RKO (cell line): ENCODE measurements around the gene GYPC.
"Not testable (repeated sequence)": the region's sequence is repeated elsewhere in the genome, so short reads cannot be mapped to it uniquely, and the experiment has no call there.

Experiments used
- DNase-seq: peaks from one replicate; pipeline ENCODE4 v3.0.0-alpha.2; 2016; ENCODE audit warnings: low spot score

GYPC gene, protein sequence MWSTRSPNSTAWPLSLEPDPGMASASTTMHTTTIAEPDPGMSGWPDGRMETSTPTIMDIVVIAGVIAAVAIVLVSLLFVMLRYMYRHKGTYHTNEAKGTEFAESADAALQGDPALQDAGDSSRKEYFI

DNA sequence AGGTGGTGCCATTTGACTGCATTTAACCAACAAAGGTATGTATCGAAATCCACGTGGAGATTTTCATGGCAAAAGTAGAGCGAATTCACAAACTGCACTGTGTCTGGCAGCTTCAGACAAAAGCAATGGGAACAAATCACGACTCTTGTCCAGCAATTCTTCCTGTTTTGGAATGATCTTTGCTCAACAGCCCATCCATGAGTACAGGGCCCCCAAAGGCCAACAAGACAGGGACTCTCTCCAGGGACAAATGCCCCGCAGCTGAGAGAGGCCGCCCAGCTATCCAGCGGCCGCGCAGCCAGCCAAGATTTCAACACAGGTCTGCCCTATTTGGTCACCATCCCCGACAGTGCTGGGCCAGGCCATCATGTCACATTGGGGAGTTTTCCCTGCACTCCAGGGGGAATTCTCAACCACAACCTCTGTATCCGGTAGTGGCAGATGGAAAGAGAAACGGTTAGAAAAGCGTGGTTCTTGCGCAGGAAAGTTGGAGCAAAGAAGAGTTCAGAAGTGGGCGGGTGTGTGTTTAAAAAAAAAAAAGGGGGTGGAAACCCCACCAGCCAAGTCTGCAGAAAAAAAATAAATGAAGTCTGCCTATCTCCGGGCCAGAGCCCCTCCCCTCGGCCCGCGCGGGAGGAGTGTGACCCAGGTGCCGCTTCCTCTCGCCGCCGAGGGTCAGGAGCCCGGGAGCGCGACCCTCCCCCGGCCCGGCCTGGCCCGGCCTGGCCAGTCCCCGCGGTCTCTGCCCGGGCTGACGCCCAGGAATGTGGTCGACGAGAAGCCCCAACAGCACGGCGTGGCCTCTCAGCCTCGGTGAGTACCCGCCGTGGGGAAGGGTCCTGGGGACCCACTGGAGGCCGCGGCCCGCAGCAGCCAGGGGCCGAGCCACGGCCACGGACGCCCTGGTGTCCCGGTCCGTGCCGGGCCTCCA is at the start of gene GYPC:
GYPC (plus strand) TSS at position 659 of the 931 bp plus-strand sequence; CDS start at position 765, 106 bp downstream.
- no peak for DNase-seq

DNA sequence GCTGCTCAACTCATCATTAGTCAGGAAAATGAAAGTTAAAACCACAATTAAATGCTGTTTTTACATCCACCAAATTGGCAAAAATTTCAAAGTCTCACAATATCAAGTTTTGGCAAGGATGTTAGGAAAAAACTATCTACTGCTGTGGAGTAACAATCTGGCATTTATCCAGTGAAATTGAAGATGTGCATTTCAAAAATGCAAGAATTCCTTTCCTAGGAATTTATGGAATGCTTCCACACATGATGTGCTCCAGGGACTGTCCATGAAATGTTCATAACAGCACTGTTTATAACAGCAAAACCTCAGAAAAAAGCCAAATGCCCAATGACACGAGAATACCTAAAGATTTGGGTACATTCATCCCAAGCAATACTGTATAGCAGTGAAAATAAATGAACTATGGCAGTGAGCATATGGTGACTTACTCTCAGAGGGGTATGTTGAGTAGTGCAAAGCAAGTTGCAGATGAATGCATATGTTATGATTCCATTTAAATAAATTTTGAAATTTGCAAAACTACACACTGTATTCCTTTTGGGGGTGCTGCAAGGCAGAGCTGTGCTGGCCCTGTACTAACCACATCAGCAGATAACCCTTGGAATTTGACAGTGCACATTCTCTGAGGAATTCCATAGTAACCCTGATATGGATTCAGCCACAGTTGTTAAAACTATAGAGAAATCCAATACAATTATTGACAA is 41.3 kb upstream of the GYPC start:
- no peak for DNase-seq

DNA sequence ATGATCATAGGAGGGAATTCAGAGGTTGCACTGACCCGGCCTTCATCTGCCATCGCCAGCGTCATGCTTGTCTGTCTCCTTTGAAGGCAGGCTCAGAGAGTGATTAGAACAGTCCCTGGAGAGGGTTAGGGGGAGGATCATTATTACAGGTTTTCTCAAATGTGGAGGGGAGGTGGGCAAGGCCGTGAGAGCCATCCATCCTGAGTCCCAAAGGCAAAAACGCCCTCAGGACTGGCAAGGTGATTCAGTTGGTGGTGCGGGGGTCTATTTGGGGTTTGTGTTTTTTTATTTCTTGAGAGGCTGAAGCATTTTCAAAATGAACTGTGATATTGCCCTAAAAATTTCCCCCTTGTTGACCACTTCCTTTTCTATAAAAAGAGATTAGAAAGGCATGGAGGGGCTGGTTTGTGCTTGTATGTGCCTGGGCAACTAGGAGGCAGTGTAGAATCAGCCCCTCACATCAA is 39.3 kb upstream of the GYPC start:
- no peak for DNase-seq

DNA sequence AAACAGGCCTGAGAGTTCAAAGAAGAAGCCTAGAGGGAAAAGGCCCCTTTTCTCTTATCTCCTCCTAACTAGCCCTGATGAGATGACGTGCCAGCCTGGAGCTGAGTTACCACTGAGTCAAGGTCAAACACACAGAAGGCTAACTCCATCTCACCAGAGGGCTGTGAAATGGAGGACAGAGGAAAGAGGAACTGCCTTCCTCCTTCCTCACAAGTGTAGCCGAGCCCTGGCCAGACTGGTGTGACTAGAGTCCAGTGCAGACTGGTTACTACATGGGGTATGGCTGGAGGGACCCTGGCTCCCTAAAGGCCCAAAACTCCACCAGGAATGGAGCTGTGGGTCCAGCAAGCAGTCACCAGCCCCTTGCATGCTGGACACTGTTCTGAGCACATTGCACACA is 35.7 kb upstream of the GYPC start:
- no peak for DNase-seq

GRCh38 chr2:126623000-126623399 is 33.0 kb upstream of the GYPC start:
- no peak for DNase-seq

DNA sequence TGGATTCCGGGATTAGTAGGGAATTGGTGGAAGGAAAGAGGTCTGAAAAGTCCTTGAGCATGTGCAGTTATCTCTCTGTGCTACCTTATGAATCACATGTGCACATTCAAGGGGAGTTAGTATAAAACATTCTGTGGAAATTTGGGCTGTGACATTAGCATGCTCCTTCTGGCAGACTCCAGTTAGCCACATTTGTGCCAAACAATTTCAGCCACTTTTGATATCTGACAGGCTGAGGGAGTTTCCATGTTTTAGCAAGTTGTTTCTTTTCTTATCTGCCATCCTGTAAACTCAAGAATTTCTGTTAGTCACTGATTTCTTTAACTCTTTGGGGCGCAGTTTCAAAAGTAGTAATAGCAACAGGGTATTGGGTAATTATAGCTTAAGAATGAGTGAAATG is 28.3 kb upstream of the GYPC start:
- DNase-seq, result no peak

DNA sequence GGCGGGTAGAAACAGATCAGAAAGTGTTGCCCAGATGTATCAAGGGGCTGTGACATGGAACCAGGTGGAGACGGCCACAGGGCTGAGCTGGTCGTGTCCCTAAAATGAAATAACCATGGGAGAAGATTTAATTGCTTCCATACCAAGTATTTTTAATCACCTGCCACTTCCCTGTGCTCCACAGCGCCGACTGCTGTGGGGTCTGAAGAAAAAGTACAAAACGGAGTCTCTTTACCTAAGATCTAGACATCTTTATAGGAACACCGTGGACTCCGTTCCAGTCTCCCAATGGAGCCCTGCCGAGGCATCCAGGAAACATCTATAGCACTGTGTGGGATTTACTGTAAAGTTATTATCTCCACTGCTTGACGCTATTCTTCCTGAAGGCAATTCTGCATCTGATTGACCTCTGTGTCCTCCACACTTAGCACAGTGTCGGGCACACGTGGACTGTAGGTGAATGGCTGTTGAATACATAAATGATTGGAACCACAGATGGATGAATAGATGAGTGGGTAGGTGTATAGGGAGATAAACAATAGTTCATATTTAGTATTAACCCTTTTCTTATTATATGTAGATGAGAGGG is 21.6 kb upstream of the GYPC start:
- DNase-seq, result peak; percentile 57

DNA sequence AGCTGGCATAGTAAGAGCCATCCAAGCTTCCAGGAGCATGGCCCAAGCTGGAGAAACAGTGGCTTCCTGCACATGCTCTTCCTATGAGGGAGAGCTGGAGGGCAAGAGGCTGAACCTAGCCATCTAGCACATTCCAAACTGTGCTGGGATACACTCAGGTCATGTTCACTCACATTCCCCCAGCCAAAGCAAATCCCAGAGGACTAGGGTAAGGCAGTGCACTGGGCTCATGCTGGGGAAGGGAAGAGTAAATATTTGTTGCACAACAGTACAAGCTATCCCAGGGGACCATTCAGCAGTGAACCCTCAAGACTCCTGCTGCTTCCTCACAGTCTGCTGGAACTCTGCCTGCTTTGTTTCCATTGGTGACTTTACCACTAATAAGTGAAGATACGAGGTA is 20.7 kb upstream of the GYPC start:
- no peak for DNase-seq

DNA sequence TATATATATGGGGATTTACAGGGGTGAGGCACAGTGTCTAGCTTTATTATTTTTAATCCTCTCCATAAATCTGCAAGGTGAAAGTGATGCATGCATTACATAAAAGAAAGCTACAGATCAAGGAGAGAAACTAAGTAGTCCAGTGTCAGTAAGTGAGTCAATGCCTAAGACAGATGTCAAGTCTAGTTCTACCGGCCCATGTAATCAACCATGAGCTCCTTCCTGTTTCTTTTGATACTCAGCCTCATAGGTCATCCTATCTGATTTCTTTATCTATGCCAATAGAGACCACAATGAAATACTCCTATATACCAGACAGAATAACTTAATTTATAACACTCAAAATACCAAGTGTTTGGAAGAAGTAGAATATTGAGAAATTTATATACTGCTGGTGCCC is 20.2 kb upstream of the GYPC start:
- DNase-seq, result no peak

DNA sequence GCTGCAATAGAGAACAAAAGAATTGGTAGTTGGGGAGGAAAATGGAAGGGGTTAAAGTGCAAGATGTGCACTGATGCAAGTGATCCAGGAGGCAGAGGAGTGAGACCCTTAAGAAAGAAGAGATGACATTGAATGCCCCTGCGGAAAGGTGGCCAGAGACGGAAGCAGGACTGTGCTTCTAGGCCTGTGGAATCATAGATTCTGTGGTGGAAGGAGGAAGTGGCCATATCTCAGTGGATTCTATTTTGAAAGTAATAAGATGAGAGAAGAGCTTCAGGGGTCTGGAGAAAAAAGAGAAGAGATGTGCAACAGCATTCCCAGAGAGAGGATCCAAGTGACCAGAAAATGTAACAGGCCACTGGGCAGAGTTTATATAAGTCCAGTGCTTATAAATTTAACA is 18.6 kb upstream of the GYPC start:
- DNase-seq, result no peak

GRCh38 chr2:126638746-126639145 is 17.2 kb upstream of the GYPC start:
- DNase-seq, result no peak

DNA sequence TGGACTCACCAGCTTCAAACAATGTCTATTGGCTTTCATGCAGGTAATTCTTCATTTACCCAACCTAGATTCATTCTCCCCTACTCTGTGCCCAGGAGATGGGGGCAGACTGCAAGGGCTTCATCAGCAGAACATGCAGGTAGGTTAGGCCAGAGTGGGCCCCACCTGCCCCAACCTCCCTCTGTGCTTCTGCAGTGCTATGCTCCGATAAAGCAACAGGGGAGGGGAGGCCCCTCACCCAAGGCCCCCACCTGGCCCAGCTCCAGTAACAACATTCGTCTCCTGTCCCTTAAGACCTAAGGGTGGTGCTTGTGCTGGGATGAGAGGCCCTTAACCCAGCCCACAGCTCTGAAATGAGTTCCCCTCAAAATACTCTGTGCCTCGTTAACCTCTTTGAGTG is 16.7 kb upstream of the GYPC start:
- no peak for DNase-seq

DNA sequence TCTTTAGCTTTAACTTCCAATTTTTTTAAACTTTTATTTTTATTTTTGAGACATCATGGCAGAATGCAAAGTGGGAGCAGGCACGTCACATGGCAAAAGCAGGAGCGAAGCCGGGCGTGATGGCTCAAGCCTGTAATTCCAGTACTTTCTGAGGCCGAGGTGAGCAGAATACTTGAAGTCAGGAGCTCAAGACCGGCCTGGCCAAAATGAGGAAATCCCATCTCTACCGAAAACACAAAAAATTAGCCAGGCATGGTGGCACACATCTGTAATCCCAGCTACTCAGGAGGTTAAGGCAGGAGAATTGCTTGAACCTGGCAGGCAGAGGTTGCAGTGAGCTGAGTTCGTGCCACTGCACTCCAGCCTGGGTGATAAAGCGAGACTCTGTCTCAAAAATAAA is 14.7 kb upstream of the GYPC start:
- DNase-seq, result not testable (repeated sequence)

DNA sequence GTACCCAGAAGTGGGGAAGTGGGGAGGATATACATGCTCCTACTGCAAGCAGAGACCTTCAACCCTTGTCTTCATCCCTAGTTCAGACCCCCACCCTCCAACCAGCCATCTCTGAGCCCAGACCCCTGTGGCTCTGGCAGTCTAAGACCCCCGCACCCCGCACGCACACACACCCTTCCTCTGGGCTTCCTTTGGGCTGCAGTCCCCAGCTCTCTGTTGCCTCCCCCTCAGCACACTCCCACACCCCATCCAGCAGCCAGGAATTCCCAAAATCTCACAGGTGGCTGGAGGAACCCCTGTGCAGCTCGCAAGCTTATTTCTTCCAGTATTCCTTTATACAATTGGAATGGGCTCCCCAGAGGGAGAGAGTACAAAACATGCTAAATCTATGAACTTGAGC is 13.9 kb upstream of the GYPC start:
- DNase-seq, result no peak

GRCh38 chr2:126643431-126643830 is 12.5 kb upstream of the GYPC start:
- no peak for DNase-seq

- DNase-seq, result no peak
Measured at GRCh38 chr2:126643972-126644371, 12.0 kb upstream of the GYPC start.

- no peak for DNase-seq
Measured at GRCh38 chr2:126644630-126645191, 11.2 kb upstream of the GYPC start.

DNA sequence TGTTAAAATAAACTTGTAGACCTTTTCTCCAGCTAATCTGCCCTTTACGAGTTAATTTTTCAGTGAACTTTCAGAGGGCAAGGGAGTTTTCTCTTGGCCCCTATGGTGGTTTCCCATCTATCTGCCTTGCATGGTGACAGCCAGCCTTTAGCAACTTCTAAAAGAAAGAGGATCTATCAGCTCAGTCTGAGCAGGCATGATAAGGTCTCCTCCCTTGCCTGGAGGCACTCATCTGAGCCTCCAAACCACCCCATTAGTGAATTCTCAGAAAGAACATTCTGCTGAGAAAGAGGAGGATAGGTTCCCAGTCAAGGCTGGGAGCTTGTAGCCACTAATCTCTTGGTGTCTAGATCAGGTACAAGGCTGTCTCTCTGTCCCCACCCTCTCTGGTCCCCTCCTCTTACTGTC is 10.7 kb upstream of the GYPC start:
- no peak for DNase-seq

DNA sequence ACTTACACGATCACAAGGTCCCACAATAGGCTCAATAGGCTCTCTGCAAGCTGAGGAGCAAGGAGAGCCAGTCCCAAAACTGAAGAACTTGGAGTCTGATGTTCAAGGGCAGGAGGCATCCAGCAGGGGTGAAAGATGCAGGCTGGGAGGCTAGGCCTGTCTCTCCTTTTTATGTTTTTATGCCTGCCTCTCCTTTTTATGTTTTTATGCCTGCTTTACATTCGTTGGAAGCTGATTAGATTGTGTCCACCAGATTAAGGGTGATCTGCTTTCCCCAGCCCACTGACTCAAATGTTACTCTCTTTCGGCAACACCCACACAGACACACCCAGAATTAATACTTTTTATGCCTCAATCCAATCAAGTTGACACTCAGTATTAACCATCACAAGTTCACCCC is 9.9 kb upstream of the GYPC start:
- DNase-seq, result no peak

GRCh38 chr2:126647714-126648344 is 8.1 kb upstream of the GYPC start:
- DNase-seq, result not testable (repeated sequence)

DNA sequence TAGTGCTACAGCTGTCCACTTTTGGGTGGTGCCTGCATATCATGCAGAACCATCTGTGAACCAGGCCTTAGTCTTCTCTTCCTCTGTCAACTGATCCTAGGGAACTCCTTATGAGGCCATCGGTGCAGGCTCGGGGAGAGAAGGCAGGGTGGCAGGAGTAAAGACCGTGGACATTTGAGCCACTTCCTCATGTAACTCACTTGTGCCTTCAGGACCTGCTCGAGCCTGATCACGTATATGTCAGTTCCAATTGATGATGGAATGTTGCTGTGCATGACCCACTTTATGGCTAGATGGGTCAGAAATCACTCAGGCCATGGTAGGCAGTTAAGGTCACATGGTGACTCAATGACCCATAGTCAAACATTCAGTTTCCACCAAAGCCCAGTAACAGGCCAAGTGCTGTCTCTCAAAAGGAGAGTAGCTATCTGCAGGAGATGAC is 7.6 kb upstream of the GYPC start:
- DNase-seq, result not testable (repeated sequence)

- DNase-seq, result no peak
Measured at GRCh38 chr2:126649101-126649500, 6.9 kb upstream of the GYPC start.
